Suprapubic skin (tissue), 4 donors: ENCODE measurements around the gene TPRG1. TPM values are rescaled to one million over a fixed set of nuclear protein-coding genes. Genes with fewer than 3 reads are reported as not detected.
A peak's percentile ranks its signal among the peaks of the same experiment; 100 is the strongest.

Experiments used
- DNase-seq, 2 donors: peaks; one replicate each; pipeline ENCODE4 v3.0.0-alpha.2; 2019; ENCODE audit warnings: low spot score in 2 of 2
- H3K27ac ChIP-seq: fragments of 200-600 bp; sonication (generic); one replicate; pipeline ENCODE4 v1.5.1; 2019
- H3K27me3 ChIP-seq: fragments of 200-600 bp; sonication (generic); one replicate; pipeline ENCODE4 v1.5.1; 2019
- H3K36me3 ChIP-seq: fragments of 200-600 bp; sonication (generic); one replicate; pipeline ENCODE4 v1.5.1; 2019
- H3K4me1 ChIP-seq: fragments of 200-600 bp; sonication (generic); one replicate; pipeline ENCODE4 v1.5.1; 2019
- H3K4me3 ChIP-seq: fragments of 200-600 bp; sonication (generic); one replicate; pipeline ENCODE4 v1.5.1; 2019; ENCODE audit warnings: mild to moderate bottlenecking
- H3K9me3 ChIP-seq: fragments of 200-600 bp; sonication (generic); one replicate; pipeline ENCODE4 v1.5.1; 2019
- CTCF ChIP-seq, 2 donors: fragments of 200-600 bp in 1 of 2; fragments of 450-650 bp in 1 of 2; sonication (generic) in 1 of 2; IDR thresholded peaks; one replicate each; pipeline ENCODE4 v1.5.1; 2016 to 2019; ENCODE audit warnings: antibody characterized with exemption in 2 of 2, mild to moderate bottlenecking in 1 of 2, moderate library complexity in 1 of 2
- EP300 ChIP-seq: sonication (generic); formaldehyde crosslinking; IDR thresholded peaks from one replicate; pipeline ENCODE4 v1.6.1; 2017; ENCODE audit warnings: antibody characterized with exemption
- POLR2A ChIP-seq, 2 donors: fragments of 450-650 bp; IDR thresholded peaks; one replicate each; pipeline ENCODE4 v1.6.1; 2017; ENCODE audit warnings: antibody characterized with exemption in 2 of 2, mild to moderate bottlenecking in 2 of 2, moderate library complexity in 2 of 2
- POLR2AphosphoS5 ChIP-seq, 3 donors: sonication (generic); formaldehyde crosslinking; IDR thresholded peaks; one replicate each; pipeline ENCODE4 v1.6.1; 2017; ENCODE audit warnings: antibody characterized with exemption in 3 of 3
- WGBS: methylation state at CpG from one replicate; pipeline ENCODE4 v1.1.5; 2018; 5-methylcytosine and 5-hydroxymethylcytosine counted together
- total RNA-seq, 4 donors: library from RNA; depleted of rRNA; stranded (reverse); fragments of >200 nt; gene quantifications; one replicate each; pipeline ENCODE4 v1.1.0, GENCODE V29; 2016

TPRG1 gene
- total RNA-seq, 4 donors from 2014 or later: 19.9 to 30.9 (median 28.4) TPM

- peaks cover 9% of the 10 kb centered on the region for H3K4me1 ChIP-seq
- H3K27ac ChIP-seq: no peak overlapping the region
- no peaks in the 10 kb centered on the region for H3K9me3 ChIP-seq
- H3K4me3 ChIP-seq: no peak overlapping the region
- WGBS: 79% methylated on average over 5 of the region's 5 CpGs
- no peak for TF ChIP-seq POLR2A (IDR thresholded peaks at IDR 0.05)
- TF ChIP-seq EP300: no peak
- TF ChIP-seq CTCF (IDR thresholded peaks at IDR 0.05): no peak
- TF ChIP-seq POLR2AphosphoS5 (IDR thresholded peaks at IDR 0.05): no peak
- no peaks in the 10 kb centered on the region for H3K27me3 ChIP-seq
- DNase-seq: no peak
- no peaks in the 10 kb centered on the region for H3K36me3 ChIP-seq
Observed at GRCh38 chr3:189229196-189229828, 57.5 kb downstream of the TPRG1 start.

- H3K27me3 ChIP-seq: no peaks in the 10 kb centered on the region
- H3K4me3 ChIP-seq: no peak overlapping the region
- H3K4me1 ChIP-seq: peaks cover 9% of the 10 kb centered on the region
- DNase-seq: no peak
- H3K27ac ChIP-seq: no peak overlapping the region
- WGBS: 43% methylated on average over 3 of the region's 3 CpGs
- H3K36me3 ChIP-seq: no peaks in the 10 kb centered on the region
- TF ChIP-seq POLR2A (IDR thresholded peaks at IDR 0.05): no peak
- TF ChIP-seq POLR2AphosphoS5 (IDR thresholded peaks at IDR 0.05): no peak
- TF ChIP-seq CTCF (IDR thresholded peaks at IDR 0.05): no peak
- no peak for TF ChIP-seq EP300
- H3K9me3 ChIP-seq: no peaks in the 10 kb centered on the region
Observed at GRCh38 chr3:189232790-189233189, 61.0 kb downstream of the TPRG1 start.

GRCh38 chr3:189233225-189233858, 61.6 kb downstream of the TPRG1 start:
- H3K27me3 ChIP-seq: no peaks in the 10 kb centered on the region
- peak; percentile 59 to 66 for TF ChIP-seq CTCF (IDR thresholded peaks at IDR 0.05)
- no peak for TF ChIP-seq POLR2AphosphoS5 (IDR thresholded peaks at IDR 0.05)
- H3K27ac ChIP-seq: no peak overlapping the region
- no peak overlapping the region for H3K4me3 ChIP-seq
- 44% methylated on average over 5 of the region's 5 CpGs for WGBS
- no peaks in the 10 kb centered on the region for H3K9me3 ChIP-seq
- peak in 1 of 2 donors; percentile 62 for DNase-seq
- peaks cover 9% of the 10 kb centered on the region for H3K4me1 ChIP-seq
- no peaks in the 10 kb centered on the region for H3K36me3 ChIP-seq

GRCh38 chr3:189235214-189235613, 63.4 kb downstream of the TPRG1 start:
- Histone ChIP-seq H3K36me3 (no peaks in the 10 kb centered on the region), H3K9me3 (no peaks in the 10 kb centered on the region), H3K27me3 (no peaks in the 10 kb centered on the region), H3K4me1 (peaks cover 9% of the 10 kb centered on the region), H3K4me3 (no peak overlapping the region), H3K27ac (no peak overlapping the region)
- no peak for DNase-seq
- TF ChIP-seq POLR2A (IDR thresholded peaks at IDR 0.05): no peak
- TF ChIP-seq POLR2AphosphoS5 (IDR thresholded peaks at IDR 0.05): no peak
- no peak for TF ChIP-seq CTCF (IDR thresholded peaks at IDR 0.05)
- no peak for TF ChIP-seq EP300
- WGBS: 86% methylated on average over 2 of the region's 2 CpGs

- no peaks in the 10 kb centered on the region for H3K9me3 ChIP-seq
- no peak overlapping the region for H3K4me3 ChIP-seq
- H3K27me3 ChIP-seq: no peaks in the 10 kb centered on the region
- peaks cover 9% of the 10 kb centered on the region for H3K4me1 ChIP-seq
- TF ChIP-seq CTCF (IDR thresholded peaks at IDR 0.05) (no peak), POLR2AphosphoS5 (IDR thresholded peaks at IDR 0.05) (no peak), EP300 (no peak), POLR2A (IDR thresholded peaks at IDR 0.05) (no peak)
- no peaks in the 10 kb centered on the region for H3K36me3 ChIP-seq
- H3K27ac ChIP-seq: no peak overlapping the region
- no peak for DNase-seq
Observed at GRCh38 chr3:189236352-189236751, 64.6 kb downstream of the TPRG1 start.
